GM12875 (cell line): ENCODE results near the gene MBNL1.

Experiments used
- H3K4me3 ChIP-seq: one replicate; pipeline ENCODE4 v1.5.1; 2011; ENCODE audit warnings: low read depth, low read length, control low read depth
- CTCF ChIP-seq: IDR thresholded peaks from 2 replicates; pipeline ENCODE4 v1.5.1; 2011; ENCODE audit warnings: low read depth, mild to moderate bottlenecking, control low read depth, inconsistent platforms, low read length, moderate library complexity, borderline replicate concordance; ENCODE audit not compliant: insufficient read depth

MBNL1 gene

GRCh38 chr3:152309535-152310307 is 41.0 kb downstream of the MBNL1 start:
- no peak for TF ChIP-seq CTCF
- no peak overlapping the region for H3K4me3 ChIP-seq

GRCh38 chr3:152313430-152313829 is 44.7 kb downstream of the MBNL1 start:
- no peak overlapping the region for H3K4me3 ChIP-seq
- TF ChIP-seq CTCF: no peak

DNA sequence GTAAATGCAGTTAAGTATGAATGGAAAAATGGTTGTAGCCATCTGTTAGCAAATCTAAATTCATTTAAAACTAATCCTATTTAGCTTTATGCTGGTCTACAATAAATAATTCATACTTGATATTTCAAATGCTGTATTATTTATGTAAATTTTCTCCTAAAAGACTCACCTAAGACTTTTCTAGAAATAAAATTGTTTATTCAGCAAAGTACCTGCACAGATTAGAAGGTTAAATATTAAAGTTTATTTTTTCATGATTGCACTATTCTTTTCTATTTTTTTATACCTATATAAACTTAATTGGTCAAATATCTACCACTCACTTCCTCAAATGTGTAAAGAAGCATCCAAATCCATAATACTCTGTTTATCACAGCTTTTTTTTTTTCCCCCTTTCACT is 45.2 kb downstream of the MBNL1 start:
- no peak for TF ChIP-seq CTCF
- H3K4me3 ChIP-seq: no peak overlapping the region

DNA sequence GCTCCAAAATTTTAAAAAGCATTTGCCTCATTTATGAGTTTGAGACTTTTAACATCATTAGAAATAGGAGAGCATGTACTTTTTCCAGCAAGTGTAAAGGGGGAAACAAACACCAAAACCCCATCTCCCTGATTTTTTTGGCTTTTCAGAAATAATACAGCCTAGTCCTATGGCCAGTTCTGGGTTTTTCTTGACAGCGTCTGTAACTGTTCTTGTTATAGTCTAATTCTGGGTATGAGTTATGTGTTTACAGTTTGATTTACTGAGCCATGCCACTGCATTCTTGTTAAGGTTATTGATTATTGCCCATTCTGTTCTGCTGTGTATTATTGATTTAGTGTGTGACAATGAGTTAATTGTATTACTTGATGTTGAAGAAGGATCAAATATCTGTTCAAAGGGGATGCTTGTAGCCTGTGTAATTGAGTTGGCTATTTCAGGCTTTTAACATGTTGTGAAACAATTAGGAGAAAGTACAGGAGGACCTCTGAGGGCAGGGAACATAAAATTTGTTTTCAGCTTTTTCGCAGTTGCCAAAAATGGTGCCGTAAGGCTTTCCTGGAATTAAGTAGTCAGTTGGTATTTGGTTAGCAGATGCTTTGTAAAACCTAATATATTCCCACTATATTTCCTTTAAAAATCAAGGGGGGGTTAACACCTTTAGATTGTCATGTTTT is 46.1 kb downstream of the MBNL1 start:
- H3K4me3 ChIP-seq: no peak overlapping the region
- TF ChIP-seq CTCF: no peak

GRCh38 chr3:152315623-152316022 is 46.9 kb downstream of the MBNL1 start:
- TF ChIP-seq CTCF: no peak

DNA sequence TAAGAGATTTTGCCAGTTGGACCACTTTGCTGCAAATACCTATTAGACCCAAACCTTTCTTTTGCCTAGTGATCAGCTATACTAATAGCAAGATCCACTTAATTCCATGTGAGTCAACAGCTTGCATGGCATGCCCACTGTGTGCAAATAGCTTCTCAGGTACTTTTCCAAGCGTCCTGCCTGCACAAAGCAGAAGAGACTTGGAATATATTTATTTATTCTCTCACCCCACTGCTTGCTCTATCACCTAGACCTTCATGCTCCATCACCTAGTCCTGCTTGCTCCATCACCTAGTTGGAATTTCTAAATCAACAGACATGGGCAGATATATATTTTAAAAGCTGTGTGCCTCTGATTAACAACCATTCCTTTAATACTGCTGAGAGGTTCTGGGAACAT is 47.6 kb downstream of the MBNL1 start:
- TF ChIP-seq CTCF: no peak
- H3K4me3 ChIP-seq: no peak overlapping the region

More at GRCh38 chr3:152315623-152316022, 46.9 kb downstream of the MBNL1 start:
- H3K4me3 ChIP-seq: no peak overlapping the region

DNA sequence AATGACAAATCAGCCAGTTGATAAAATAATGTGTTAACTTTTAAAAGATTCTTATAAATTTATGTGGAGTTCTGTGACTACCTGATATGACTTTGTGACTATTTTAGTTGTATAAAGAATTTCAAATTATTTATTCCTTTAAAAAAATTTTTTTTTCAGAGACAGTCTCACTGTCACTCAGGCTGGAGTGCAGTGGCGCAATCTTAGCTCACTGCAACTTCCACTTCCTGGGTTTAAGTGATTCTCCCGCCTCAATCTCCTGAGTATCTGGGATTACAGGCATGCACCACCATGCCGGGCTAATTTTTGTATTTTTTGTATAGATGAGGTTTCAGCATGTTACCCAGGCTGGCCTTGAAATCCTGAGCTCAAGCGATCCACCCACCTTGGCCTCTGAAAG is 48.5 kb downstream of the MBNL1 start:
- TF ChIP-seq CTCF: no peak
- no peak overlapping the region for H3K4me3 ChIP-seq
